Neural cell (in vitro differentiated cells): ENCODE measurements around the gene PABPC3.

Experiments
- EP300 ChIP-seq: fragments of 450-650 bp; conservative IDR thresholded peaks from 2 replicates; pipeline ENCODE4 v1.6.1; 2014; ENCODE audit warnings: antibody characterized with exemption, mild to moderate bottlenecking, moderate library complexity; ENCODE audit not compliant: poor library complexity, severe bottlenecking
- EZH2 ChIP-seq: fragments of 200-600, 300-800 bp; shearing (Covaris generic), sonication (generic); IDR thresholded peaks from 2 replicates; pipeline ENCODE4 v1.6.1; 2014; ENCODE audit warnings: antibody characterized with exemption, low read length, borderline replicate concordance, mild to moderate bottlenecking; ENCODE audit not compliant: insufficient read depth, poor library complexity, severe bottlenecking
- POLR2AphosphoS5 ChIP-seq: IDR thresholded peaks from 2 replicates; pipeline ENCODE4 v1.6.1; 2012
- RAD21 ChIP-seq: fragments of 450-650 bp; conservative IDR thresholded peaks from 2 replicates; pipeline ENCODE4 v1.6.1; 2014; ENCODE audit warnings: antibody characterized with exemption, mild to moderate bottlenecking, moderate library complexity
- TAF1 ChIP-seq: IDR thresholded peaks from 2 replicates; pipeline ENCODE4 v1.6.1; 2012; ENCODE audit warnings: low read depth
- TF ChIP-seq, protein P1 (sequence below): fragments of 450-650 bp; IDR thresholded peaks from 2 replicates; pipeline ENCODE4 v1.5.1; 2014; ENCODE audit warnings: antibody characterized with exemption, mild to moderate bottlenecking, moderate library complexity; ENCODE audit not compliant: poor library complexity, severe bottlenecking
- TF ChIP-seq, protein P2 (sequence below): IDR thresholded peaks from 2 replicates; pipeline ENCODE4 v1.6.1; 2012; ENCODE audit warnings: borderline replicate concordance

GRCh38 chr13:25147638-25148401, 51.9 kb downstream of the PABPC3 start:
- TF ChIP-seq, protein P1, sequence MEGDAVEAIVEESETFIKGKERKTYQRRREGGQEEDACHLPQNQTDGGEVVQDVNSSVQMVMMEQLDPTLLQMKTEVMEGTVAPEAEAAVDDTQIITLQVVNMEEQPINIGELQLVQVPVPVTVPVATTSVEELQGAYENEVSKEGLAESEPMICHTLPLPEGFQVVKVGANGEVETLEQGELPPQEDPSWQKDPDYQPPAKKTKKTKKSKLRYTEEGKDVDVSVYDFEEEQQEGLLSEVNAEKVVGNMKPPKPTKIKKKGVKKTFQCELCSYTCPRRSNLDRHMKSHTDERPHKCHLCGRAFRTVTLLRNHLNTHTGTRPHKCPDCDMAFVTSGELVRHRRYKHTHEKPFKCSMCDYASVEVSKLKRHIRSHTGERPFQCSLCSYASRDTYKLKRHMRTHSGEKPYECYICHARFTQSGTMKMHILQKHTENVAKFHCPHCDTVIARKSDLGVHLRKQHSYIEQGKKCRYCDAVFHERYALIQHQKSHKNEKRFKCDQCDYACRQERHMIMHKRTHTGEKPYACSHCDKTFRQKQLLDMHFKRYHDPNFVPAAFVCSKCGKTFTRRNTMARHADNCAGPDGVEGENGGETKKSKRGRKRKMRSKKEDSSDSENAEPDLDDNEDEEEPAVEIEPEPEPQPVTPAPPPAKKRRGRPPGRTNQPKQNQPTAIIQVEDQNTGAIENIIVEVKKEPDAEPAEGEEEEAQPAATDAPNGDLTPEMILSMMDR, result no peak
- no peak for TF ChIP-seq POLR2AphosphoS5
- no peak for TF ChIP-seq EZH2
- TF ChIP-seq, protein P2, sequence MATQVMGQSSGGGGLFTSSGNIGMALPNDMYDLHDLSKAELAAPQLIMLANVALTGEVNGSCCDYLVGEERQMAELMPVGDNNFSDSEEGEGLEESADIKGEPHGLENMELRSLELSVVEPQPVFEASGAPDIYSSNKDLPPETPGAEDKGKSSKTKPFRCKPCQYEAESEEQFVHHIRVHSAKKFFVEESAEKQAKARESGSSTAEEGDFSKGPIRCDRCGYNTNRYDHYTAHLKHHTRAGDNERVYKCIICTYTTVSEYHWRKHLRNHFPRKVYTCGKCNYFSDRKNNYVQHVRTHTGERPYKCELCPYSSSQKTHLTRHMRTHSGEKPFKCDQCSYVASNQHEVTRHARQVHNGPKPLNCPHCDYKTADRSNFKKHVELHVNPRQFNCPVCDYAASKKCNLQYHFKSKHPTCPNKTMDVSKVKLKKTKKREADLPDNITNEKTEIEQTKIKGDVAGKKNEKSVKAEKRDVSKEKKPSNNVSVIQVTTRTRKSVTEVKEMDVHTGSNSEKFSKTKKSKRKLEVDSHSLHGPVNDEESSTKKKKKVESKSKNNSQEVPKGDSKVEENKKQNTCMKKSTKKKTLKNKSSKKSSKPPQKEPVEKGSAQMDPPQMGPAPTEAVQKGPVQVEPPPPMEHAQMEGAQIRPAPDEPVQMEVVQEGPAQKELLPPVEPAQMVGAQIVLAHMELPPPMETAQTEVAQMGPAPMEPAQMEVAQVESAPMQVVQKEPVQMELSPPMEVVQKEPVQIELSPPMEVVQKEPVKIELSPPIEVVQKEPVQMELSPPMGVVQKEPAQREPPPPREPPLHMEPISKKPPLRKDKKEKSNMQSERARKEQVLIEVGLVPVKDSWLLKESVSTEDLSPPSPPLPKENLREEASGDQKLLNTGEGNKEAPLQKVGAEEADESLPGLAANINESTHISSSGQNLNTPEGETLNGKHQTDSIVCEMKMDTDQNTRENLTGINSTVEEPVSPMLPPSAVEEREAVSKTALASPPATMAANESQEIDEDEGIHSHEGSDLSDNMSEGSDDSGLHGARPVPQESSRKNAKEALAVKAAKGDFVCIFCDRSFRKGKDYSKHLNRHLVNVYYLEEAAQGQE, result no peak
- TF ChIP-seq TAF1, result no peak
- no peak for TF ChIP-seq EP300
- no peak for TF ChIP-seq RAD21
